GM18511 (cell line): Measurements from ENCODE around the gene B4GALT2.

Experiments used
- ATAC-seq: cut with Tn5 transposase; IDR thresholded peaks from one replicate; pipeline ENCODE4 v1.9.1; 2021; ENCODE audit warnings: mild to moderate bottlenecking, moderate library complexity; ENCODE audit not compliant: unreplicated experiment

B4GALT2 gene

GRCh38 chr1:43946236-43947060 is 32.6 kb upstream of the B4GALT2 start, which contains the start of gene IPO13:
Gene IPO13 (plus strand): TSS chr1:43946950. CDS start chr1:43947601, 651 bp downstream.
- ATAC-seq: peak; percentile 92

GRCh38 chr1:43947061-43947873 is 31.7 kb upstream of the B4GALT2 start:
- ATAC-seq: no peak

- no peak for ATAC-seq
Observed at GRCh38 chr1:43947874-43948437, 31.1 kb upstream of the B4GALT2 start.

- no peak for ATAC-seq
Observed at GRCh38 chr1:43949678-43950077, 29.3 kb upstream of the B4GALT2 start.

GRCh38 chr1:43951021-43951985 is 27.7 kb upstream of the B4GALT2 start:
- ATAC-seq: no peak

GRCh38 chr1:43952731-43953346 is 26.2 kb upstream of the B4GALT2 start:
- no peak for ATAC-seq

GRCh38 chr1:43953361-43953760 is 25.6 kb upstream of the B4GALT2 start:
- ATAC-seq: no peak

- no peak for ATAC-seq
Observed at GRCh38 chr1:43954036-43954435, 25.0 kb upstream of the B4GALT2 start.

GRCh38 chr1:43956234-43956633 is 22.8 kb upstream of the B4GALT2 start:
- no peak for ATAC-seq

- ATAC-seq: no peak
Observed at GRCh38 chr1:43957407-43958040, 21.5 kb upstream of the B4GALT2 start.

GRCh38 chr1:43958351-43959255 is 20.4 kb upstream of the B4GALT2 start:
- ATAC-seq: no peak

GRCh38 chr1:43960798-43961197 is 18.2 kb upstream of the B4GALT2 start:
- no peak for ATAC-seq

- ATAC-seq: no peak
Observed at GRCh38 chr1:43961692-43962091, 17.3 kb upstream of the B4GALT2 start.

- ATAC-seq: no peak
Observed at GRCh38 chr1:43962324-43962723, 16.7 kb upstream of the B4GALT2 start.

- no peak for ATAC-seq
Observed at GRCh38 chr1:43963006-43963405, 16.0 kb upstream of the B4GALT2 start.

- ATAC-seq: no peak
Observed at GRCh38 chr1:43963890-43964289, 15.1 kb upstream of the B4GALT2 start.

- no peak for ATAC-seq
Observed at GRCh38 chr1:43965316-43965715, 13.7 kb upstream of the B4GALT2 start.

GRCh38 chr1:43968348-43968948 is 10.6 kb upstream of the B4GALT2 start:
- ATAC-seq: no peak
